BJ (cell line): Measurements from ENCODE around the gene MTF1. TPM values are rescaled to one million over a fixed set of nuclear protein-coding genes. Genes with fewer than 3 reads are reported as not detected.

Source experiments
- CTCF ChIA-PET: fragments of 350-600 bp; formaldehyde crosslinking; extraction: SDS; loops from one replicate; lab custom pipeline; 2021; ENCODE audit warnings: antibody characterized with exemption, inconsistent platforms; lab: Yijun Ruan, JAX
- POLR2A ChIA-PET: fragments of 300-600 bp; sonication (Branson Sonifier 250); formaldehyde crosslinking; extraction: SDS; loops from one replicate; lab custom pipeline; 2021; ENCODE audit warnings: antibody characterized with exemption; lab: Charles Lee
- DNase-seq: peaks from one replicate; pipeline ENCODE4 v3.0.0-alpha.2; 2011; ENCODE audit warnings: low read depth
- H3K27me3 ChIP-seq: 2 replicates; pipeline ENCODE4 v1.6.0; 2011; ENCODE audit warnings: low read length; ENCODE audit not compliant: control insufficient read depth, insufficient read depth
- H3K36me3 ChIP-seq: 2 replicates; pipeline ENCODE4 v1.5.1; 2011; ENCODE audit warnings: low read length; ENCODE audit not compliant: control insufficient read depth, insufficient read depth
- H3K4me3 ChIP-seq: 2 replicates; pipeline ENCODE4 v1.5.1; 2011; ENCODE audit warnings: low read depth, mild to moderate bottlenecking, control low read depth, low read length
- polyA plus RNA-seq: library from polyadenylated mRNA; depleted of rRNA; stranded (reverse); fragments of >200 nt; gene quantifications from 2 replicates; pipeline ENCODE4 v1.2.3, GENCODE V29; 2011
- TF ChIP-seq, protein P1 (sequence below): IDR thresholded peaks from 2 replicates; pipeline ENCODE4 v1.5.1; 2011; ENCODE audit warnings: low read depth, mild to moderate bottlenecking, control low read depth, inconsistent platforms, low read length, moderate library complexity; ENCODE audit not compliant: insufficient read depth

The MTF1 gene
- polyA plus RNA-seq, 1 experiment: 6.9 TPM

DNA sequence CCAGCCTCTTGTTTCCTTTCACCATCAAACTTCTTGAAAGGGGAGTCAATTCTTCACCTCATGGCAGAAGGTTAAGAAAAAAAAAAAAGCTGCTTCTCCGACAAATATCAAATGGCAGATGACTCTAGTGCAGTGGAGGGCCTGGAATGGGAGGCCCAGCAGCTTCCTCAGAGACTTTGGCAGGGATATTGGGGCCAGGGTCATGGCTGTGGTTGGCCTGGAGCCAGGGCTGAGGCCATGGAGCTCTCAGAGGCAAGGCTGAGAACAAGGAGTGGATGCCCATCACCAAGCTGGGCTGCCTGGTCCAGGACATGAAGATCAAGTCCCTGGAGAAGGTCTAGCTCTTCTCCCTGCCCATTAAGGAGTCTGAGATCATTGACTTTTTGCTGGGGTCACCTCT, 18.7 kb downstream of the MTF1 start:
- Histone ChIP-seq H3K4me3 (no peak overlapping the region), H3K36me3 (peaks cover 14% of the 10 kb centered on the region), H3K27me3 (no peaks in the 10 kb centered on the region)
- ChIA-PET POLR2A (no interaction called here), CTCF (interaction anchor here (1.3 kb wide), 1 partner anchor 11 kb away, joined by 4 read pairs; no protein-coding TSS in a partner anchor)
- TF ChIP-seq, protein P1, sequence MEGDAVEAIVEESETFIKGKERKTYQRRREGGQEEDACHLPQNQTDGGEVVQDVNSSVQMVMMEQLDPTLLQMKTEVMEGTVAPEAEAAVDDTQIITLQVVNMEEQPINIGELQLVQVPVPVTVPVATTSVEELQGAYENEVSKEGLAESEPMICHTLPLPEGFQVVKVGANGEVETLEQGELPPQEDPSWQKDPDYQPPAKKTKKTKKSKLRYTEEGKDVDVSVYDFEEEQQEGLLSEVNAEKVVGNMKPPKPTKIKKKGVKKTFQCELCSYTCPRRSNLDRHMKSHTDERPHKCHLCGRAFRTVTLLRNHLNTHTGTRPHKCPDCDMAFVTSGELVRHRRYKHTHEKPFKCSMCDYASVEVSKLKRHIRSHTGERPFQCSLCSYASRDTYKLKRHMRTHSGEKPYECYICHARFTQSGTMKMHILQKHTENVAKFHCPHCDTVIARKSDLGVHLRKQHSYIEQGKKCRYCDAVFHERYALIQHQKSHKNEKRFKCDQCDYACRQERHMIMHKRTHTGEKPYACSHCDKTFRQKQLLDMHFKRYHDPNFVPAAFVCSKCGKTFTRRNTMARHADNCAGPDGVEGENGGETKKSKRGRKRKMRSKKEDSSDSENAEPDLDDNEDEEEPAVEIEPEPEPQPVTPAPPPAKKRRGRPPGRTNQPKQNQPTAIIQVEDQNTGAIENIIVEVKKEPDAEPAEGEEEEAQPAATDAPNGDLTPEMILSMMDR: no peak
- no peak for DNase-seq

DNA sequence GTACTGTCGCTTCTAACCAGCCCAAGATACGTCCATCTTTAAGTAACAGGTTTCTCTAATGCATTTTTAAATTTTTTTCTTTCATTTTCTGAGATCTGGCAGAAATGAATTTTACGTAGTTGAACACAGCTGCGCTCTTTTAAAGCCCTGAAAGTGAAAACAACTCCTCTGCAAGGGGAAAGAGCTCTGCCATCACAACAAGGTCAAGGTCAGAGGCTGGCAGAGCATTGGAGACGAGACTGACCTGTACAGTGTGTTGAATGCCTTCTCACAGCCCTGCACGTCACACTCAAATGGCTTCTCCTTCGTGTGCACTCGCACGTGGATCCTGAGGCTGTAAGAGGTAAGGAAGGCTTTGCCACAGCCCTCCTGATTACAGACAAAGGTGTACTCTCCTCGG, 19.7 kb downstream of the MTF1 start:
- ChIA-PET CTCF (interaction anchor here (1.3 to 1.4 kb wide), 2 partner anchors 10 to 12 kb away, joined by 4 to 7 read pairs; no protein-coding TSS in a partner anchor), POLR2A (no interaction called here)
- TF ChIP-seq, protein P1: no peak

GRCh38 chr1:37836788-37837187, 22.6 kb downstream of the MTF1 start:
- peaks cover 26% of the 10 kb centered on the region for H3K36me3 ChIP-seq
- CTCF ChIA-PET: interaction anchor here (1.6 kb wide), 1 partner anchor 23 kb away, joined by 4 read pairs; the partner anchor contains the start of gene MTF1
- no peaks in the 10 kb centered on the region for H3K27me3 ChIP-seq
- no peak overlapping the region for H3K4me3 ChIP-seq
- TF ChIP-seq, protein P1: no peak
- POLR2A ChIA-PET: no interaction called here
- DNase-seq: no peak

More for the DNA sequence above, 19.7 kb downstream of the MTF1 start:
- Histone ChIP-seq H3K4me3 (no peak overlapping the region), H3K36me3 (peaks cover 17% of the 10 kb centered on the region), H3K27me3 (no peaks in the 10 kb centered on the region)
- DNase-seq: no peak

- Histone ChIP-seq H3K27me3 (no peaks in the 10 kb centered on the region), H3K4me3 (no peak overlapping the region), H3K36me3 (peaks cover 21% of the 10 kb centered on the region)
- no peak for DNase-seq
- TF ChIP-seq, protein P1: no peak
- ChIA-PET CTCF (no interaction called here), POLR2A (no interaction called here)
These were observed 27.6 kb downstream of the MTF1 start for GRCh38 chr1:37831809-37832208.

DNA sequence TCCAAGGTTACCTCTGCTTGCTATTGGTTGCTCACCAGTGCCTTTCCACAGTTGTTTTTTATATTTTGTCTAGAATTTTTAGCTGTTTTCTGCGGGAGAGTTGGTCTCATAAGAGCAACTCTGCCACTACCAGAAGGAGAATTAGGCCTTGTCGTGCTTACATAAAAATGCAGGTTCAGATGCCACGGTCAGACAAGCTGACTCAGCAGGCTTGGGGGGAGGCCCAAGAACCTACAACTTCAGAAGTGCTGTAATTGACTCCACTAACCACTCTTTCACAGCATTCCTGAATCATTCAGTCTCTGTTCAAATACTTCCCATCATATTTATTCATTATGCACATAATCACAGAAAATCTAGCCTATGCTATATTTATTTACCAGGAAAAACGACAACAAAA, 28.3 kb downstream of the MTF1 start:
- peaks cover 21% of the 10 kb centered on the region for H3K36me3 ChIP-seq
- CTCF ChIA-PET: no interaction called here
- no peak for DNase-seq

More for the DNA sequence above, 28.3 kb downstream of the MTF1 start:
- Histone ChIP-seq H3K27me3 (no peaks in the 10 kb centered on the region), H3K4me3 (no peak overlapping the region)
- TF ChIP-seq, protein P1: no peak
- POLR2A ChIA-PET: no interaction called here
